Measurements from ENCODE around the gene PLSCR4.
"Not testable (repeated sequence)": the region's sequence is repeated elsewhere in the genome, so short reads cannot be mapped to it uniquely, and the experiment has no call there.

PLSCR4 gene

GRCh38 chr3:146250449-146251382 lies at the start of gene PLSCR4:
Gene PLSCR4, minus strand, starts transcription at chr3:146251105. Its CDS starts 29,034 bp downstream, at chr3:146222071.
- H3K36me3 ChIP-seq (ENCODE audit: control insufficient read depth in 2 of 2, insufficient read depth in 2 of 2, low read length in 2 of 2): no peaks in the 10 kb centered on the region
- no peaks in the 10 kb centered on the region for H3K27me3 ChIP-seq (ENCODE audit: control insufficient read depth in 1 of 2, insufficient read depth in 2 of 2, low read length in 2 of 2)
- peak within 1 kb of the TSS; percentile 87 to 96 for H3K4me3 ChIP-seq (ENCODE audit: low read length in 2 of 2)
- H3K9ac ChIP-seq (ENCODE audit: low read length in 2 of 2): peak within 1 kb of the TSS; percentile 81 to 93
- H3K27ac ChIP-seq (ENCODE audit: low read length): peak within 1 kb of the TSS; percentile 84
- peaks cover 4% of the 10 kb centered on the region for H3K4me1 ChIP-seq (ENCODE audit: control insufficient read depth, insufficient read depth, low read length)
- H3K9me3 ChIP-seq (ENCODE audit: control insufficient read depth in 2 of 2, low read length in 2 of 2): no peaks in the 10 kb centered on the region

- H3K36me3 ChIP-seq (ENCODE audit: control insufficient read depth in 2 of 2, insufficient read depth in 2 of 2, low read length in 2 of 2); H3K9me3 ChIP-seq (ENCODE audit: control insufficient read depth in 2 of 2, low read length in 2 of 2); H3K9ac ChIP-seq (ENCODE audit: low read length in 2 of 2): not testable (repeated sequence)
These were observed 42.5 kb upstream of the PLSCR4 start for GRCh38 chr3:146293401-146293800.

GRCh38 chr3:146283781-146284445 lies 33.0 kb upstream of the PLSCR4 start:
- Histone ChIP-seq H3K27me3 (ENCODE audit: control insufficient read depth in 1 of 2, insufficient read depth in 2 of 2, low read length in 2 of 2) (no peaks in the 10 kb centered on the region), H3K4me1 (ENCODE audit: control insufficient read depth, insufficient read depth, low read length) (no peaks in the 10 kb centered on the region), H3K27ac (ENCODE audit: low read length) (no peak overlapping the region), H3K9me3 (ENCODE audit: control insufficient read depth in 2 of 2, low read length in 2 of 2) (no peaks in the 10 kb centered on the region), H3K4me3 (ENCODE audit: low read length in 2 of 2) (no peak overlapping the region), H3K36me3 (ENCODE audit: control insufficient read depth in 2 of 2, insufficient read depth in 2 of 2, low read length in 2 of 2) (no peaks in the 10 kb centered on the region), H3K9ac (ENCODE audit: low read length in 2 of 2) (no peak overlapping the region)

More at GRCh38 chr3:146293401-146293800, 42.5 kb upstream of the PLSCR4 start:
- not testable (repeated sequence) for H3K4me1 ChIP-seq (ENCODE audit: control insufficient read depth, insufficient read depth, low read length); H3K27ac ChIP-seq (ENCODE audit: low read length); H3K27me3 ChIP-seq (ENCODE audit: control insufficient read depth in 1 of 2, insufficient read depth in 2 of 2, low read length in 2 of 2); H3K4me3 ChIP-seq (ENCODE audit: low read length in 2 of 2)

- H3K27ac ChIP-seq (ENCODE audit: low read length): no peak overlapping the region
These were observed 30.0 kb upstream of the PLSCR4 start for GRCh38 chr3:146280864-146281263.

GRCh38 chr3:146279951-146280350 lies 29.0 kb upstream of the PLSCR4 start:
- no peaks in the 10 kb centered on the region for H3K36me3 ChIP-seq (ENCODE audit: control insufficient read depth in 2 of 2, insufficient read depth in 2 of 2, low read length in 2 of 2)
- no peaks in the 10 kb centered on the region for H3K4me1 ChIP-seq (ENCODE audit: control insufficient read depth, insufficient read depth, low read length)
- H3K27ac ChIP-seq (ENCODE audit: low read length): no peak overlapping the region
- H3K9ac ChIP-seq (ENCODE audit: low read length in 2 of 2): no peak overlapping the region
- H3K4me3 ChIP-seq (ENCODE audit: low read length in 2 of 2): no peak overlapping the region
- no peaks in the 10 kb centered on the region for H3K9me3 ChIP-seq (ENCODE audit: control insufficient read depth in 2 of 2, low read length in 2 of 2)
- no peaks in the 10 kb centered on the region for H3K27me3 ChIP-seq (ENCODE audit: control insufficient read depth in 1 of 2, insufficient read depth in 2 of 2, low read length in 2 of 2)

More at GRCh38 chr3:146280864-146281263, 30.0 kb upstream of the PLSCR4 start:
- H3K36me3 ChIP-seq (ENCODE audit: control insufficient read depth in 2 of 2, insufficient read depth in 2 of 2, low read length in 2 of 2): no peaks in the 10 kb centered on the region
- no peaks in the 10 kb centered on the region for H3K27me3 ChIP-seq (ENCODE audit: control insufficient read depth in 1 of 2, insufficient read depth in 2 of 2, low read length in 2 of 2)
- H3K9ac ChIP-seq (ENCODE audit: low read length in 2 of 2): no peak overlapping the region
- no peaks in the 10 kb centered on the region for H3K4me1 ChIP-seq (ENCODE audit: control insufficient read depth, insufficient read depth, low read length)
- peak overlapping the region in 1 of 2 donors; percentile 48 for H3K4me3 ChIP-seq (ENCODE audit: low read length in 2 of 2)
- H3K9me3 ChIP-seq (ENCODE audit: control insufficient read depth in 2 of 2, low read length in 2 of 2): no peaks in the 10 kb centered on the region

GRCh38 chr3:146279013-146279412 lies 28.1 kb upstream of the PLSCR4 start:
- no peaks in the 10 kb centered on the region for H3K36me3 ChIP-seq (ENCODE audit: control insufficient read depth in 2 of 2, insufficient read depth in 2 of 2, low read length in 2 of 2)
- H3K27ac ChIP-seq (ENCODE audit: low read length): no peak overlapping the region
- H3K9ac ChIP-seq (ENCODE audit: low read length in 2 of 2): no peak overlapping the region
- no peak overlapping the region for H3K4me3 ChIP-seq (ENCODE audit: low read length in 2 of 2)
- no peaks in the 10 kb centered on the region for H3K27me3 ChIP-seq (ENCODE audit: control insufficient read depth in 1 of 2, insufficient read depth in 2 of 2, low read length in 2 of 2)
- no peaks in the 10 kb centered on the region for H3K9me3 ChIP-seq (ENCODE audit: control insufficient read depth in 2 of 2, low read length in 2 of 2)
- H3K4me1 ChIP-seq (ENCODE audit: control insufficient read depth, insufficient read depth, low read length): peaks cover 5% of the 10 kb centered on the region

- H3K27ac ChIP-seq (ENCODE audit: low read length): no peak overlapping the region
- H3K27me3 ChIP-seq (ENCODE audit: control insufficient read depth in 1 of 2, insufficient read depth in 2 of 2, low read length in 2 of 2): no peaks in the 10 kb centered on the region
These were observed 27.2 kb upstream of the PLSCR4 start for GRCh38 chr3:146277953-146278631.

GRCh38 chr3:146275476-146275875 lies 24.6 kb upstream of the PLSCR4 start:
- Histone ChIP-seq H3K9me3 (ENCODE audit: control insufficient read depth in 2 of 2, low read length in 2 of 2) (no peaks in the 10 kb centered on the region), H3K9ac (ENCODE audit: low read length in 2 of 2) (no peak overlapping the region), H3K27me3 (ENCODE audit: control insufficient read depth in 1 of 2, insufficient read depth in 2 of 2, low read length in 2 of 2) (no peaks in the 10 kb centered on the region), H3K4me3 (ENCODE audit: low read length in 2 of 2) (no peak overlapping the region), H3K36me3 (ENCODE audit: control insufficient read depth in 2 of 2, insufficient read depth in 2 of 2, low read length in 2 of 2) (no peaks in the 10 kb centered on the region), H3K4me1 (ENCODE audit: control insufficient read depth, insufficient read depth, low read length) (peaks cover 6% of the 10 kb centered on the region), H3K27ac (ENCODE audit: low read length) (peak overlapping the region; percentile 25)

More at GRCh38 chr3:146277953-146278631, 27.2 kb upstream of the PLSCR4 start:
- no peaks in the 10 kb centered on the region for H3K36me3 ChIP-seq (ENCODE audit: control insufficient read depth in 2 of 2, insufficient read depth in 2 of 2, low read length in 2 of 2)
- peaks cover 6% of the 10 kb centered on the region for H3K4me1 ChIP-seq (ENCODE audit: control insufficient read depth, insufficient read depth, low read length)
- H3K4me3 ChIP-seq (ENCODE audit: low read length in 2 of 2): no peak overlapping the region
- no peak overlapping the region for H3K9ac ChIP-seq (ENCODE audit: low read length in 2 of 2)
- H3K9me3 ChIP-seq (ENCODE audit: control insufficient read depth in 2 of 2, low read length in 2 of 2): no peaks in the 10 kb centered on the region

GRCh38 chr3:146274833-146275232 lies 23.9 kb upstream of the PLSCR4 start:
- no peak overlapping the region for H3K9ac ChIP-seq (ENCODE audit: low read length in 2 of 2)
- H3K27me3 ChIP-seq (ENCODE audit: control insufficient read depth in 1 of 2, insufficient read depth in 2 of 2, low read length in 2 of 2): no peaks in the 10 kb centered on the region
- no peaks in the 10 kb centered on the region for H3K36me3 ChIP-seq (ENCODE audit: control insufficient read depth in 2 of 2, insufficient read depth in 2 of 2, low read length in 2 of 2)
- H3K4me1 ChIP-seq (ENCODE audit: control insufficient read depth, insufficient read depth, low read length): peaks cover 6% of the 10 kb centered on the region
- H3K27ac ChIP-seq (ENCODE audit: low read length): peak overlapping the region; percentile 25
- no peaks in the 10 kb centered on the region for H3K9me3 ChIP-seq (ENCODE audit: control insufficient read depth in 2 of 2, low read length in 2 of 2)
- no peak overlapping the region for H3K4me3 ChIP-seq (ENCODE audit: low read length in 2 of 2)

- Histone ChIP-seq H3K27ac (ENCODE audit: low read length) (no peak overlapping the region), H3K9me3 (ENCODE audit: control insufficient read depth in 2 of 2, low read length in 2 of 2) (no peaks in the 10 kb centered on the region), H3K4me1 (ENCODE audit: control insufficient read depth, insufficient read depth, low read length) (peaks cover 6% of the 10 kb centered on the region), H3K9ac (ENCODE audit: low read length in 2 of 2) (peak overlapping the region in 1 of 2 donors; percentile 40), H3K27me3 (ENCODE audit: control insufficient read depth in 1 of 2, insufficient read depth in 2 of 2, low read length in 2 of 2) (no peaks in the 10 kb centered on the region), H3K36me3 (ENCODE audit: control insufficient read depth in 2 of 2, insufficient read depth in 2 of 2, low read length in 2 of 2) (no peaks in the 10 kb centered on the region), H3K4me3 (ENCODE audit: low read length in 2 of 2) (no peak overlapping the region)
These were observed 23.0 kb upstream of the PLSCR4 start for GRCh38 chr3:146273721-146274407.
